ENCODE measurements around the gene LHX2.

LHX2 gene

GRCh38 chr9:124068251-124068650 is 56.7 kb downstream of the LHX2 start:
- H3K79me2 ChIP-seq (ENCODE audit: low read length), result no peaks in the 10 kb centered on the region
- TF ChIP-seq EZH2 (optimal IDR thresholded peaks at IDR 0.05; ENCODE audit: low read depth, low read length) (no peak), CTCF (IDR thresholded peaks at IDR 0.05; ENCODE audit: low read length) (no peak), EZH2phosphoT487 (IDR thresholded peaks at IDR 0.05; ENCODE audit: low read length) (no peak)
- H3K9ac ChIP-seq (ENCODE audit: low read length), result no peak overlapping the region
- H3K9me2 ChIP-seq (replicated peaks; ENCODE audit: insufficient read depth, low read length), result no peaks in the 10 kb centered on the region
- H3K27me3 ChIP-seq (replicated peaks; ENCODE audit: insufficient read depth, low read length), result no peaks in the 10 kb centered on the region
- no peak overlapping the region for H3K4me3 ChIP-seq (ENCODE audit: low read length)
- no peak overlapping the region for H3K27ac ChIP-seq (ENCODE audit: low read length)
- H3K9me3 ChIP-seq (replicated peaks; ENCODE audit: insufficient read depth, low read length), result no peaks in the 10 kb centered on the region
- H3K36me3 ChIP-seq (replicated peaks; ENCODE audit: insufficient read depth, low read length), result no peaks in the 10 kb centered on the region
- no peaks in the 10 kb centered on the region for H3K4me1 ChIP-seq (ENCODE audit: low read length)
- H2AFZ ChIP-seq (ENCODE audit: low read length), result no peak overlapping the region
- H4K20me1 ChIP-seq (ENCODE audit: insufficient read depth, low read length), result no peaks in the 10 kb centered on the region
- H3F3A ChIP-seq (ENCODE audit: insufficient read depth, low read length), result no peaks in the 10 kb centered on the region
- H3K4me2 ChIP-seq (ENCODE audit: low read depth, low read length), result no peak overlapping the region
- no peak for DNase-seq

GRCh38 chr9:124074746-124075145 is 63.2 kb downstream of the LHX2 start:
- no peaks in the 10 kb centered on the region for H3K4me1 ChIP-seq (ENCODE audit: low read length)
- TF ChIP-seq EZH2phosphoT487 (IDR thresholded peaks at IDR 0.05; ENCODE audit: low read length) (no peak), EZH2 (optimal IDR thresholded peaks at IDR 0.05; ENCODE audit: low read depth, low read length) (no peak), CTCF (IDR thresholded peaks at IDR 0.05; ENCODE audit: low read length) (no peak)

GRCh38 chr9:124075761-124076160 is 64.2 kb downstream of the LHX2 start:
- DNase-seq, result no peak
- H3K36me3 ChIP-seq (replicated peaks; ENCODE audit: insufficient read depth, low read length), result no peaks in the 10 kb centered on the region
- H4K20me1 ChIP-seq (ENCODE audit: insufficient read depth, low read length), result no peaks in the 10 kb centered on the region
- H3K4me1 ChIP-seq (ENCODE audit: low read length), result no peaks in the 10 kb centered on the region
- no peaks in the 10 kb centered on the region for H3K27me3 ChIP-seq (replicated peaks; ENCODE audit: insufficient read depth, low read length)
- H3K79me2 ChIP-seq (ENCODE audit: low read length), result no peaks in the 10 kb centered on the region
- no peak overlapping the region for H3K27ac ChIP-seq (ENCODE audit: low read length)
- H3F3A ChIP-seq (ENCODE audit: insufficient read depth, low read length), result no peaks in the 10 kb centered on the region
- no peak overlapping the region for H3K4me2 ChIP-seq (ENCODE audit: low read depth, low read length)
- H3K9me2 ChIP-seq (replicated peaks; ENCODE audit: insufficient read depth, low read length), result no peaks in the 10 kb centered on the region
- H3K9me3 ChIP-seq (replicated peaks; ENCODE audit: insufficient read depth, low read length), result no peaks in the 10 kb centered on the region
- H3K9ac ChIP-seq (ENCODE audit: low read length), result no peak overlapping the region
- H3K4me3 ChIP-seq (ENCODE audit: low read length), result no peak overlapping the region
- no peak for TF ChIP-seq EZH2phosphoT487 (IDR thresholded peaks at IDR 0.05; ENCODE audit: low read length)
- no peak for TF ChIP-seq EZH2 (optimal IDR thresholded peaks at IDR 0.05; ENCODE audit: low read depth, low read length)
- TF ChIP-seq CTCF (IDR thresholded peaks at IDR 0.05; ENCODE audit: low read length), result no peak
- H2AFZ ChIP-seq (ENCODE audit: low read length), result no peak overlapping the region

More at GRCh38 chr9:124074746-124075145, 63.2 kb downstream of the LHX2 start:
- Histone ChIP-seq H4K20me1 (ENCODE audit: insufficient read depth, low read length) (no peaks in the 10 kb centered on the region), H3F3A (ENCODE audit: insufficient read depth, low read length) (no peaks in the 10 kb centered on the region), H3K9ac (ENCODE audit: low read length) (no peak overlapping the region), H3K9me2 (replicated peaks; ENCODE audit: insufficient read depth, low read length) (no peaks in the 10 kb centered on the region), H2AFZ (ENCODE audit: low read length) (no peak overlapping the region), H3K4me2 (ENCODE audit: low read depth, low read length) (no peak overlapping the region), H3K4me3 (ENCODE audit: low read length) (no peak overlapping the region), H3K9me3 (replicated peaks; ENCODE audit: insufficient read depth, low read length) (no peaks in the 10 kb centered on the region), H3K79me2 (ENCODE audit: low read length) (no peaks in the 10 kb centered on the region), H3K27ac (ENCODE audit: low read length) (no peak overlapping the region), H3K27me3 (replicated peaks; ENCODE audit: insufficient read depth, low read length) (no peaks in the 10 kb centered on the region), H3K36me3 (replicated peaks; ENCODE audit: insufficient read depth, low read length) (no peaks in the 10 kb centered on the region)
- no peak for DNase-seq
